22Rv1 (cell line): ENCODE data around the gene STK16.

Experiments used
- CTCF ChIP-seq: fragments of 450-650 bp; IDR thresholded peaks from 2 replicates; pipeline ENCODE4 v1.5.1; 2017; ENCODE audit warnings: mild to moderate bottlenecking
- ZFX ChIP-seq: fragments of 450-650 bp; IDR thresholded peaks from 2 replicates; pipeline ENCODE4 v1.6.1; 2017; ENCODE audit warnings: antibody characterized with exemption, borderline replicate concordance

- no peak for TF ChIP-seq CTCF
- TF ChIP-seq ZFX, result no peak
Measured at GRCh38 chr2:219204425-219205164, 40.7 kb upstream of the STK16 start.
